ENCODE results near the gene NUP43. TPM values are rescaled to one million over a fixed set of nuclear protein-coding genes. Genes with fewer than 3 reads are reported as not detected.

Gene NUP43
- total RNA-seq, 4 donors from 2014 or later: 13.4 to 37.7 (median 27.9) TPM

DNA sequence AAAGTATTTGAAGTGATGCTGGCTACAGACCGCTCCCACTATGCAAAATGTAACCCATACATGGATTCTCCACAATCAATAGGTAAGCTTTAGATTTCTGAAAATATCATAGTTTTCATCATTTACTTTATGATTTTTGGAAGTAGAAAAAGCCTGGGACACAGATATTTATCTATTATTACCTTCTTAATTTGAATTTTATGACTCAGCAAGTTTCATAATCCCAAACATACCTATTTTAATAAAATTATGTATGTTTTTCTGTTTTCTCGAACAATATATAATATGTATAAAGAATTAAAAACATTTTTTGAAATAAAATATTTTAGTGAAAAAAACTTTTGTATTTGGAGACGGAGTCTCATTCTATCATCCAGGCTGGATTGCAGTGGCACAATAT lies 24.9 kb upstream of the NUP43 start:
- TF ChIP-seq, protein P1, sequence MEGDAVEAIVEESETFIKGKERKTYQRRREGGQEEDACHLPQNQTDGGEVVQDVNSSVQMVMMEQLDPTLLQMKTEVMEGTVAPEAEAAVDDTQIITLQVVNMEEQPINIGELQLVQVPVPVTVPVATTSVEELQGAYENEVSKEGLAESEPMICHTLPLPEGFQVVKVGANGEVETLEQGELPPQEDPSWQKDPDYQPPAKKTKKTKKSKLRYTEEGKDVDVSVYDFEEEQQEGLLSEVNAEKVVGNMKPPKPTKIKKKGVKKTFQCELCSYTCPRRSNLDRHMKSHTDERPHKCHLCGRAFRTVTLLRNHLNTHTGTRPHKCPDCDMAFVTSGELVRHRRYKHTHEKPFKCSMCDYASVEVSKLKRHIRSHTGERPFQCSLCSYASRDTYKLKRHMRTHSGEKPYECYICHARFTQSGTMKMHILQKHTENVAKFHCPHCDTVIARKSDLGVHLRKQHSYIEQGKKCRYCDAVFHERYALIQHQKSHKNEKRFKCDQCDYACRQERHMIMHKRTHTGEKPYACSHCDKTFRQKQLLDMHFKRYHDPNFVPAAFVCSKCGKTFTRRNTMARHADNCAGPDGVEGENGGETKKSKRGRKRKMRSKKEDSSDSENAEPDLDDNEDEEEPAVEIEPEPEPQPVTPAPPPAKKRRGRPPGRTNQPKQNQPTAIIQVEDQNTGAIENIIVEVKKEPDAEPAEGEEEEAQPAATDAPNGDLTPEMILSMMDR (IDR thresholded peaks at IDR 0.05; ENCODE audit: low read depth): no peak

DNA sequence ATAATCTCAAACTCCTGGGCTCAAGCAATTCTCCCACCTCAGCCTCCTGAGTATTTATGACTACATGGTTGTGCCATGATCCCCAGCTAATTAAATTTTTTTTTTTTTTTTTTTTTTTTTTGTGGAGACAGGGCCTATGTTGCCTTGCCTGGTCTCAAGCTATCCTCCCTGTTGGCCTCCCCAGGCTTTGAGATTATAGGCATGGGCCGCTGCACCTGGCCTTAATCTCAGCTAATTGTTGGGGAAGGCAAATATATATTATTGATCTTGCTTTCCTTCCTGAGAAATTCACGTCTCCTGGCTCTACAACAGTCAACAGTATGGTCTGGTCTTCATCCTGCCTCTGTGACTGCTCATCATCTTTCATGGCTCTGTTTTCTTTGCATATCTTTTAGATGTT lies 23.3 kb upstream of the NUP43 start:
- TF ChIP-seq, protein P1 (IDR thresholded peaks at IDR 0.05; ENCODE audit: low read depth): no peak

GRCh38 chr6:149766156-149766769 lies 19.9 kb upstream of the NUP43 start:
- TF ChIP-seq, protein P1 (IDR thresholded peaks at IDR 0.05; ENCODE audit: low read depth): no peak

DNA sequence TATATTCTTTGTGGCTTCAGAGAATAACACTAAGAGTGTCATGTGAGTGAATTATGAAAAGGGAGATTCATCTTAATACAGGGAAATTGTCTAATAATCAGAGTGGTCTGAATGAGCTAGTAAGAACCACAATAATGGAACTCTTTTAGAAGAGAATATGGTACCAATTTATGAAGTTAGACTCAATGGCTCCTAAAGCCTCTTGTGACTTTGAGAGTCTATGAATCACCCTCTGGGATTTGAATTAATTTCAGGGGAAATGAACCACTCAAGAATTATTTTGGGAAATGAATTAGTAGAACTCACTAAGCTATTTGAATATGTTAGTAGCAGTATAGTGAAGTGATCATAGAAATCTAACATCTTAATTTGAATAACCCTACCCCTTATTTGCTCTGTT lies 17.5 kb upstream of the NUP43 start:
- TF ChIP-seq, protein P1 (IDR thresholded peaks at IDR 0.05; ENCODE audit: low read depth): no peak

DNA sequence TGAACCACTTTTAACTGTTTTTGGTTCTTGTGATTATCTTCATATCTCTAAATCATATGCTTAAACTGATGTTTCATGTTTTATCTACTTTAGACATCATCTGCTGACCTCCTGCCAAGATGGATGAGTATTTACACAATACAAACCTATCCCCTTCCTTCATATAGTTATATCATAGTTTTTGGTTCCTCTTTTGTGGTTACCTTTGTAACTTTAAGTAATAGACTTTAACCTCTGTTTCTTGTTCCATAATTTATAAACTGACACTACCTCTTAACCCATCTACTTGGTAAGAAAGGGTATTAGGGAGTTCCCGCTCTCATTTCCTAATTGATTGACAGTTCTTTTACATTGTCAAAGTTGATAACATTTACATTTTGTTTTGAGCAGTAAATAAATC lies 15.1 kb upstream of the NUP43 start:
- TF ChIP-seq, protein P1 (IDR thresholded peaks at IDR 0.05; ENCODE audit: low read depth): no peak

- TF ChIP-seq, protein P1 (IDR thresholded peaks at IDR 0.05; ENCODE audit: low read depth): no peak
Measured at GRCh38 chr6:149756261-149756636, 9.9 kb upstream of the NUP43 start.

DNA sequence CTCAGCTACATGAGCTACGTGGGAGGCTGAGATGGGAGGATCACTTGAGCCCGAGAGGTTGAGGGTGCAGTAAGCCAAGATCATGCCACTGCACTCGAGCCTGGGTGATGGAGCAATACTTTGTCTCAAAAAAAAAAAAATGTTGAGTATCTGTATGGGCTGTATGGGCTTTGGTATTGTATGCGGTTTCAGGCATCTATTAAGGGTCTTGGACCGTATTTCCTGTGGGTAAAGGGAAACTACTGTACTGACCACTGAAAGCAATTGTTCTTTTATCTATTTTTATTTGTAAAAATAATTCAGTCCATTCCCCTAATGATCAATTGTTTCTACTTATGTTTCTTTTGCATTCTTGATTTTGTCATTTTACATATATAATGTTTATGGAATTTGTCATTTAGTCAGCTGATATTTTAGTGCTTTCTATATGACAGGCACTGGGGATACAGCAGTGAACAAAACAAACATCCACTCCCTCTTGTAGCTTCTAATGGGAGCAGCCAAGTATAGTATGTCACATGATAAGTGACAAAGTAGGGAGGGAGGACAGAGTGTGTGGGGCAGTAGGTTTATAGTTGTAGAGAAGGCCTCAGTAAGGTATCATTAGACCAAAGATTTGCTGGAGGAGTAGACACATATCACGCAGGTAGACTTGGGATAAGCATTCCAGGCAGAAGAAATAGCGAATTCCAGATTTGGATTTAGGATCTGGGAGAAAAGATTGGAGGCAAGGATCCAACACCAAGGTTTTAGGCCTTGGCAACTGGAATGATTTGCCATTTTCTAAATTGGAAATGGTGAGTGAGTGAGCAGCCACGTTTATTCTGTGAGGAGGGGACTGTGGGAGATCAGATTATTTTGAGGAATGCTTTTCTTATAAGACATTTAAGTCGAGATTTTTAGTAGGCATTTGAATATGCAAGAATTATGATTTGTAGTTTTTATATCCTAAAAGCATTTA lies 9.3 kb upstream of the NUP43 start:
- TF ChIP-seq, protein P1 (IDR thresholded peaks at IDR 0.05; ENCODE audit: low read depth): no peak
